Measurements from ENCODE around the gene QSOX2. TPM values are rescaled to one million over a fixed set of nuclear protein-coding genes. Genes with fewer than 3 reads are reported as not detected.

Gene QSOX2
- polyA plus RNA-seq (2013, experiment 1 of 2; ENCODE audit: insufficient read length), result 17.0 TPM
- polyA plus RNA-seq (2013, experiment 2 of 2; ENCODE audit: insufficient read length), result 15.8 TPM

- peak; percentile 77 for DNase-seq
These were observed at the start of gene QSOX2 for GRCh38 chr9:136245219-136246150. QSOX2 (minus strand) TSS chr9:136245812; CDS start chr9:136245803, 9 bp downstream.

GRCh38 chr9:136295055-136295454, 49.4 kb upstream of the QSOX2 start:
- DNase-seq, result no peak

GRCh38 chr9:136294437-136294836, 48.8 kb upstream of the QSOX2 start:
- no peak for DNase-seq

GRCh38 chr9:136293476-136294077, 48.0 kb upstream of the QSOX2 start:
- DNase-seq, result no peak

- DNase-seq, result no peak
These were observed 47.2 kb upstream of the QSOX2 start for GRCh38 chr9:136292591-136293448.

- DNase-seq, result no peak
These were observed 46.5 kb upstream of the QSOX2 start for GRCh38 chr9:136292026-136292538.

- no peak for DNase-seq
These were observed 45.9 kb upstream of the QSOX2 start for GRCh38 chr9:136291306-136292025.

GRCh38 chr9:136290508-136291000, 44.9 kb upstream of the QSOX2 start:
- DNase-seq, result no peak

- no peak for DNase-seq
These were observed 44.3 kb upstream of the QSOX2 start for GRCh38 chr9:136289651-136290507.

- no peak for DNase-seq
These were observed 42.5 kb upstream of the QSOX2 start for GRCh38 chr9:136287960-136288753.

GRCh38 chr9:136286987-136287379, 41.4 kb upstream of the QSOX2 start:
- no peak for DNase-seq

GRCh38 chr9:136286359-136286986, 40.9 kb upstream of the QSOX2 start:
- DNase-seq, result no peak

GRCh38 chr9:136285501-136286358, 40.1 kb upstream of the QSOX2 start:
- no peak for DNase-seq

GRCh38 chr9:136284951-136285350, 39.3 kb upstream of the QSOX2 start:
- no peak for DNase-seq

- no peak for DNase-seq
These were observed 38.7 kb upstream of the QSOX2 start for GRCh38 chr9:136284311-136284710.

- peak; percentile 55 for DNase-seq
These were observed 38.0 kb upstream of the QSOX2 start for GRCh38 chr9:136283291-136284235.

- DNase-seq, result no peak
These were observed 36.8 kb upstream of the QSOX2 start for GRCh38 chr9:136282272-136282861.
